GM19240 (cell line): ENCODE measurements around the gene TMPRSS13.

Source experiments
- DNase-seq: peaks from one replicate; pipeline ENCODE4 v3.0.0; 2011; ENCODE audit warnings: low spot score; ENCODE audit not compliant: insufficient read length

The TMPRSS13 gene

DNA sequence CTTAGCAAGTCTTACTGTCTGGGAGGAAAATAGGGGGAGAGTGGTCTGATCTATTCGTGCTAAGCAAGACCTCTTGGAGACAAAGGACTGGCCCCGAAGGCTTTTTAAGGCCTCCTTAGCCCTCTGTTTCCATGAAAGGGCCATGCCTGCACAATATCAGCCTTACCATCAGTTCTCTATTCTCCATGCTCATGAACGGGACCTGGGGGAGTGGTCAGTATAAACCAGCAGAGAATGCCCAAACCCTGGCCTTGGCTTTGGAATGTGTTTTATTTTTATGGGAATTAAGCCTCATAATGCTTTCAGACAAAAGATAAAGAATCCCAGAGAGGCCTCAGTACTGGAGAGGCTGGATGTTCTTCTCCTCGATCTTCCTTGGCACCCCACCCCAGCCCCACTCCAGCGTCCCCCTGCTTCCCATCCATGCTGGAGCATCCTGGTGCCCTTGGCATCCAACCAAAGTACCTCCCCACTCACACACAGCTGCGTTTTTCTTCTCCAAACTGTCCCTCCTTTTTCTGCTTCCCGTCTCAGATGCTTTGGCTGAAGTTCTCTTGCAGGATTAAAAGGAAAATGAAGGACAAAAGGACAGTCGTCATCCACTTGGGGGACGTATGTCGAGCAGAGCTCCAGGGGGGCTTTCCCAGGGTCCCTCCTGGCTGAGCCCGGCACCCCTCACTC, 71.3 kb downstream of the TMPRSS13 start:
- no peak for DNase-seq

- DNase-seq, result no peak
These were observed 73.1 kb downstream of the TMPRSS13 start for GRCh38 chr11:117855912-117856651.

DNA sequence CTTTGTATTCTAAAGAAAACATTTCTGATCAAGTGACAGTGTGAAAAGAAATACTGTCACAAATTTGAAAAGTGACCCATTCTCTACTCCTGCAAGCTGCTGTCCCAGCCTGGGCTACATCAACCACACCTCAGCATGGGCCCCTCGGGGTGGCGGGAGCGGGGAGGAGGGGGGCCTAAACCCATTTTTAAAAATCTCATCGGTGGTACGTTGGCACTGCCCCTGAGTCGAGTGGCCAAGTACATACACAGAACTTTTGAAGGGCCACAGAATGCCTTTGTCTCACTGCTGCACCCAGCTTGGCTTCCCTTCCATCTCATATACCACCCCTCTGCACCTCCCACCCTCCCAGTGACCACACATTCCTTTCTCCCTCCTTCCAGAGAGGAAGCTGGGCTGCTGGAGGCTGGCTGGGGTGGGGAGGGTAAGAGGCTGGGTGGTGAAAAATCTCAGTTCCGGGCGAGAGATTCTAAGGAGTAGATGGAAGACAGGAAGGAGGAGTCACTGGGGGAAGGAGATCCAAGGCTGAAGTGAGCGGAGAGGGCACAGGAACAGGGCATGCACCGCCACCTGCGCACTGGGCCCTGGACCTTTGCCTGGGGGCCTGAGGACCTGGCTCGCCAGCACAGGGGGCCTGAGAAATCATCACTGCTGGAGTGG, 73.9 kb downstream of the TMPRSS13 start:
- DNase-seq, result no peak

- no peak for DNase-seq
These were observed 76.9 kb downstream of the TMPRSS13 start for GRCh38 chr11:117852309-117852708.

DNA sequence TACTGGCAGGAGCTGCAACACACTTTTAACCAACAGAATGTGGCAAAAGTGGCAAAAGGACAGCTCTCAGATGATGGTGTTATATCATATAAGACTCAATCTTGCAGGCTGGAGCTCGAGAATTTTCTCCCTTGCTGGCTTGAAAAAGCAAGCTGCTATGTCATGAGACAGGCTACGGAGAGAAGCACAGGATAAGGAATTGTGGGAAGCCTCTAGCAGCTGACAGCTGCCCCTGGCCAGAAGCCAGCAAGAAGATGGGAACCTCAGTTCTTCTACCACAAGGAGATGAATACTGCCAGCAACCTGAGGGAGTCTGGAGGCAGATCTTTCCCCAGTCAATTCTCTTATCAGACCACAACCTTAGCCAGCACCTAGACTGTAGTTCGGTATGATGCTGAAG, 77.3 kb downstream of the TMPRSS13 start:
- DNase-seq, result no peak

DNA sequence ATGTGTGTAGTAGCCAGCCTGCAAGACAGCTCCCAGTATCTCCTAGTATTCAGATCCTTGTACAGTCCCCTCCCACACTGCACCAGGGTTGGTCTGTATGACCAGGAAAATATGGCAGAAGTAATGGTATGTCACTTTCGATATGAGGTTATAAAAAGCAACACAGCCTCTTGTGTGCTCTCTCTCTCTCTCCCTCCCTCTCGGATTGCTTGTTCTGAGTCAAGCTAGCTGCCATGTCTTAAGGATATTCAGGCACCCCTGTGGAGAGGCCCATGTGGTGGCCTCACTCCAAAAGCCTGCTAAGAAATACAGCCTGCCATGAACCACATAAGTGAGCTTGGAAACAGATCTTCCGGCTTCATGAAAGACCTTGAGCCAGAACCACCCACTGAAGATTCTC, 78.1 kb downstream of the TMPRSS13 start:
- DNase-seq, result no peak
